AG09309 (cell line): ENCODE results near the gene TRDMT1.
A peak's percentile ranks its signal among the peaks of the same experiment; 100 is the strongest.

Experiments
- DNase-seq: peaks from one replicate; pipeline ENCODE4 v3.0.0-alpha.2; 2010; ENCODE audit warnings: low read depth
- H3K4me3 ChIP-seq: 2 replicates; pipeline ENCODE4 v1.5.1; 2011; ENCODE audit warnings: mild to moderate bottlenecking, low read depth, low read length, moderate library complexity; ENCODE audit not compliant: control insufficient read depth
- TF ChIP-seq, protein P1 (sequence below): IDR thresholded peaks from 2 replicates; pipeline ENCODE4 v1.5.1; 2011; ENCODE audit warnings: mild to moderate bottlenecking, low read depth, low read length, inconsistent platforms; ENCODE audit not compliant: insufficient read depth, control insufficient read depth; ENCODE audit errors: missing control alignments

Gene TRDMT1, protein sequence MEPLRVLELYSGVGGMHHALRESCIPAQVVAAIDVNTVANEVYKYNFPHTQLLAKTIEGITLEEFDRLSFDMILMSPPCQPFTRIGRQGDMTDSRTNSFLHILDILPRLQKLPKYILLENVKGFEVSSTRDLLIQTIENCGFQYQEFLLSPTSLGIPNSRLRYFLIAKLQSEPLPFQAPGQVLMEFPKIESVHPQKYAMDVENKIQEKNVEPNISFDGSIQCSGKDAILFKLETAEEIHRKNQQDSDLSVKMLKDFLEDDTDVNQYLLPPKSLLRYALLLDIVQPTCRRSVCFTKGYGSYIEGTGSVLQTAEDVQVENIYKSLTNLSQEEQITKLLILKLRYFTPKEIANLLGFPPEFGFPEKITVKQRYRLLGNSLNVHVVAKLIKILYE

DNA sequence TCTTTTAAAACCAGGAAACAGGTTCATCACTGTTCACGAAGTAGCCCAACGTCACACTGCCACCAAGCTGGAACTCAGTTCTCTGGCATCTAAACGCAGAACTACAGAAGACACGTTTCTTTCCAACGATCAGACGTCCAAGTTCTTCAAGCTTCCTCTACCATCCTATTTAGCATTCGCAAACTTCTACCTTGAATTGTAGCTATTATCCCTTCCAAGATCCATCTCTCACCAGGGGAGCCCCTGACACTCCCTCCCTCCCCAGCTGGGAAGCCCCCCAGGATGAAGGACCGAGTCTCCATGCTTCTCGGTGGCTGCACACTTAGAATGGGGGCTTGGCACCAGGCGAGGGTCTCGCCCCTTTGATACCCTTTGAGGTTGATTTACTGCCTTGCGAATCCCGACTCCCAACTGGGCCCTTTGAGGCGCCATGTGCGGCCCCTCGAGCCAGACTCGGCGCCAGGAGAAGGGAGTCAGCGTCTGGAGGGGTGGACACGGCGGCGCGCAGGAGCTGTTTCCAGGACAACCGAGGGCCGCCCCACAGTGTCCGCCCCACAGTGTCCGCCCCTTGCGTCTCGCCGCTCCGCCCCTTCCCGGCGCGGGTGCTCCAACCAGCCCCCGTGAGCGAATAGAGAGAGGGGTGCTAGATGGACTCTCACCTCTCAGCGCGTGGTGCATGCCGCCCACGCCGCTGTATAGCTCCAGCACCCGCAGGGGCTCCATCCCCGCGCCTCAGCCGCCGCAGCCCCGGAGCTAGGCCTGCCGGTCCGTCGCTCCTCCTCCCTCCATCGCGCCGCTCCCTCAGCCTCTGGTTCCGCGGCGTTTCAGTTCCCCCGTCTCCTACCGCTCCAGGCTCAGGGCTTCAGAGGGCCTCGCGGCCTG lies at the start of gene TRDMT1:
TSS of gene TRDMT1 (minus strand) at position 761 of the 882 bp plus-strand sequence. CDS start at position 723, 38 bp downstream.
- TF ChIP-seq, protein P1, sequence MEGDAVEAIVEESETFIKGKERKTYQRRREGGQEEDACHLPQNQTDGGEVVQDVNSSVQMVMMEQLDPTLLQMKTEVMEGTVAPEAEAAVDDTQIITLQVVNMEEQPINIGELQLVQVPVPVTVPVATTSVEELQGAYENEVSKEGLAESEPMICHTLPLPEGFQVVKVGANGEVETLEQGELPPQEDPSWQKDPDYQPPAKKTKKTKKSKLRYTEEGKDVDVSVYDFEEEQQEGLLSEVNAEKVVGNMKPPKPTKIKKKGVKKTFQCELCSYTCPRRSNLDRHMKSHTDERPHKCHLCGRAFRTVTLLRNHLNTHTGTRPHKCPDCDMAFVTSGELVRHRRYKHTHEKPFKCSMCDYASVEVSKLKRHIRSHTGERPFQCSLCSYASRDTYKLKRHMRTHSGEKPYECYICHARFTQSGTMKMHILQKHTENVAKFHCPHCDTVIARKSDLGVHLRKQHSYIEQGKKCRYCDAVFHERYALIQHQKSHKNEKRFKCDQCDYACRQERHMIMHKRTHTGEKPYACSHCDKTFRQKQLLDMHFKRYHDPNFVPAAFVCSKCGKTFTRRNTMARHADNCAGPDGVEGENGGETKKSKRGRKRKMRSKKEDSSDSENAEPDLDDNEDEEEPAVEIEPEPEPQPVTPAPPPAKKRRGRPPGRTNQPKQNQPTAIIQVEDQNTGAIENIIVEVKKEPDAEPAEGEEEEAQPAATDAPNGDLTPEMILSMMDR = no peak
- DNase-seq = no peak
- peak within 1 kb of the TSS; percentile 79 for H3K4me3 ChIP-seq

- no peak for DNase-seq
- no peak overlapping the region for H3K4me3 ChIP-seq
- TF ChIP-seq, protein P1 = no peak
Observed at GRCh38 chr10:17250736-17251135, 49.3 kb upstream of the TRDMT1 start.

- DNase-seq = no peak
- TF ChIP-seq, protein P1 = peak; percentile 60
- H3K4me3 ChIP-seq = no peak overlapping the region
Observed at GRCh38 chr10:17249820-17250219, 48.3 kb upstream of the TRDMT1 start.

DNA sequence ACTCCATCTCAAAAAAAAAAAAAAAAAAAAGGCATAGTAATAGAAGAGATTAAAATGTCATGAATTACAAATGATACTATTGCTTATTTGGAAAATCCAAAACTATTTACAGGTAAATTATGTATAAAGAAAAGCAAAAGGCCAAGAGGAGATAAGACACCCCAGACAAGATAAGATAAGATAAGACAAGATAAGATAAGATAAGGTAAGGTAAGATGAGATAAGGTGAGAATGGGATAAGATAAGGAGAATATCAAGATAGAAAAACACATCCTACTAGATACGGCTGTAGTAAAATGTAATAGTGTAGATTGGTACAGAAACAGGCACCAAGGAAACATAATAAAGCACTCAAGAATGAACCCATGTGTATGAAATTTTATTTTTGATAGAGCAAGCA lies 47.5 kb upstream of the TRDMT1 start:
- TF ChIP-seq, protein P1 = no peak
- no peak for DNase-seq
- H3K4me3 ChIP-seq = no peak overlapping the region

GRCh38 chr10:17247210-17247609 lies 45.7 kb upstream of the TRDMT1 start:
- no peak overlapping the region for H3K4me3 ChIP-seq
- no peak for DNase-seq
- TF ChIP-seq, protein P1 = no peak

DNA sequence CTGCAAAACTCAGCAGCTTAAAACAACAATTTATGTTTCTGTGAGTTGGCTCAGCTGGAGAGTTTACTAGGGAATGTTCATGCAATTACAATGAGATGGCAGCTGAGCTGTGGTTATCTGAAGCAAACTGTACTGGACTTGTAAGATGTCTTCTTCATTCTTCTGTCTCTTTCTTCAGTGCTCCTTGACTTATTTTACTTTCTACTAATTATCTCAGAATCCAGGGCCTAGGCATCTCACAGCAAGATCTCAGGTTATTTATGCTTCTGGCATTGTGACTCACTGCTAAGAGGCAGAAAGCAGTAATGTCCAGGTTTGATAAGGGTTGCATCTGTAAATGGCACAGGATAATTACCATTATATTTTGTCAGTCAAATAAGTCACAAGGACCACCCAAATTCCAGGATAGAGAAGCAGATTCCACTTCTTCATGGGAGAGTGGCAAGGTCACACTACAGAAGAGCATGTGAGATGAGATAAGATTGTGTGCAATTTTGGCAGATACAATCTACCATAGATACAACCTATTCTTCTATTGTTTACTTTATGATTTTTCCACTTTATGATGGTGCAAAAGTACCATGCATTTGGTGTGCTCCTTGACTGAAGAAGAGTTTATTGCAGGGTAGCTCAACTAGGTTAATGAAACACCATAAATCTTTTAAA lies 43.4 kb upstream of the TRDMT1 start:
- TF ChIP-seq, protein P1 = no peak
- no peak overlapping the region for H3K4me3 ChIP-seq
- DNase-seq = no peak
